OCI-LY1 (cell line): ENCODE data around the gene TOB1.

ENCODE experiments used
- H2AFZ ChIP-seq: fragments of 200-600 bp; sonication (generic), shearing (Covaris generic); 2 replicates; pipeline ENCODE4 v1.6.0; 2014; ENCODE audit warnings: antibody characterized with exemption, mild to moderate bottlenecking, low read length
- H3F3A ChIP-seq: fragments of 200-600 bp; sonication (generic), shearing (Covaris generic); 2 replicates; pipeline ENCODE4 v1.6.0; 2014; ENCODE audit warnings: mild to moderate bottlenecking, antibody characterized with exemption, low read length, moderate library complexity; ENCODE audit not compliant: insufficient read depth
- H3K27ac ChIP-seq: fragments of 200-600 bp; sonication (generic); 2 replicates; pipeline ENCODE4 v1.5.1; 2014; ENCODE audit warnings: low read length, mixed run types, mild to moderate bottlenecking, low read depth; ENCODE audit not compliant: poor library complexity, severe bottlenecking
- H3K27me3 ChIP-seq: fragments of 200-600 bp; sonication (generic); 2 replicates; pipeline ENCODE4 v1.6.0; 2014; ENCODE audit warnings: antibody characterized with exemption, mild to moderate bottlenecking, low read length, moderate library complexity; ENCODE audit not compliant: insufficient read depth
- H3K36me3 ChIP-seq: fragments of 200-600 bp; sonication (generic); 2 replicates; pipeline ENCODE4 v1.6.1; 2014; ENCODE audit warnings: mild to moderate bottlenecking, antibody characterized with exemption, low read length, moderate library complexity, mixed read lengths; ENCODE audit not compliant: insufficient read depth
- H3K4me1 ChIP-seq: fragments of 200-600 bp; sonication (generic); 2 replicates; pipeline ENCODE4 v1.5.1; 2014; ENCODE audit warnings: mild to moderate bottlenecking, low read length, moderate library complexity; ENCODE audit not compliant: insufficient read depth, severe bottlenecking
- H3K4me2 ChIP-seq: fragments of 200-600 bp; sonication (generic), shearing (Covaris generic); 2 replicates; pipeline ENCODE4 v1.6.1; 2014; ENCODE audit warnings: low read length
- H3K4me3 ChIP-seq: fragments of 200-600 bp; sonication (generic); 2 replicates; pipeline ENCODE4 v1.5.1; 2014; ENCODE audit warnings: low read length, low read depth, mild to moderate bottlenecking, mixed read lengths; ENCODE audit not compliant: poor library complexity, severe bottlenecking
- H3K79me2 ChIP-seq: fragments of 200-600 bp; shearing (Covaris generic); 2 replicates; pipeline ENCODE4 v1.6.1; 2016; ENCODE audit warnings: mixed run types, low read length, mixed read lengths; ENCODE audit not compliant: insufficient read depth
- H3K9ac ChIP-seq: fragments of 200-600 bp; sonication (generic), shearing (Covaris generic); 2 replicates; pipeline ENCODE4 v1.6.1; 2014; ENCODE audit warnings: mild to moderate bottlenecking, low read length, mixed read lengths
- H3K9me2 ChIP-seq: fragments of 200-600 bp; sonication (generic), shearing (Covaris generic); 2 replicates; pipeline ENCODE4 v1.6.1; 2014; ENCODE audit warnings: low read depth, mild to moderate bottlenecking, low read length, mixed read lengths
- H3K9me3 ChIP-seq: fragments of 200-600 bp; shearing (Covaris generic); 2 replicates; pipeline ENCODE4 v1.6.1; 2014; ENCODE audit warnings: low read length, mixed read lengths
- H4K20me1 ChIP-seq: fragments of 200-600 bp; sonication (generic), shearing (Covaris generic); 2 replicates; pipeline ENCODE4 v1.6.0; 2016; ENCODE audit warnings: mild to moderate bottlenecking, low read length; ENCODE audit not compliant: insufficient read depth
- CTCF ChIP-seq: fragments of 200-600 bp; sonication (generic), shearing (Covaris generic); IDR thresholded peaks from 2 replicates; pipeline ENCODE4 v1.5.1; 2017; ENCODE audit warnings: mild to moderate bottlenecking, antibody characterized with exemption, low read length, moderate library complexity, mixed read lengths
- EZH2 ChIP-seq: fragments of 200-600 bp; sonication (generic), shearing (Covaris generic); IDR thresholded peaks from 2 replicates; pipeline ENCODE4 v1.8.0; 2017; ENCODE audit warnings: borderline replicate concordance, mixed run types, mild to moderate bottlenecking, antibody characterized with exemption, low read length, moderate library complexity, mixed read lengths

TOB1 gene

GRCh38 chr17:50893183-50893993, 27.2 kb upstream of the TOB1 start:
- Histone ChIP-seq H3K27me3 (no peaks in the 10 kb centered on the region; the same call in 1 of the 2 replicates), H3K27ac (no peak overlapping the region), H3K4me3 (no peak overlapping the region), H3K9me2 (no peaks in the 10 kb centered on the region), H3K9ac (no peak overlapping the region), H3K4me1 (no peaks in the 10 kb centered on the region), H2AFZ (no peak overlapping the region), H3K79me2 (no peaks in the 10 kb centered on the region), H3K36me3 (no peaks in the 10 kb centered on the region), H3K9me3 (no peaks in the 10 kb centered on the region), H3F3A (no peaks in the 10 kb centered on the region), H4K20me1 (no peaks in the 10 kb centered on the region), H3K4me2 (no peak overlapping the region)
- no peak for TF ChIP-seq EZH2
- TF ChIP-seq CTCF, result no peak

GRCh38 chr17:50892101-50892776, 26.1 kb upstream of the TOB1 start:
- Histone ChIP-seq H2AFZ (no peak overlapping the region), H3K9ac (no peak overlapping the region), H3K4me2 (no peak overlapping the region)

GRCh38 chr17:50891577-50891989, 25.4 kb upstream of the TOB1 start:
- Histone ChIP-seq H3F3A (no peaks in the 10 kb centered on the region), H3K9me2 (no peaks in the 10 kb centered on the region), H3K9ac (no peak overlapping the region), H3K36me3 (no peaks in the 10 kb centered on the region), H3K4me3 (no peak overlapping the region), H3K27ac (no peak overlapping the region), H3K79me2 (no peaks in the 10 kb centered on the region), H2AFZ (no peak overlapping the region), H3K9me3 (no peaks in the 10 kb centered on the region), H3K4me2 (no peak overlapping the region), H4K20me1 (no peaks in the 10 kb centered on the region), H3K4me1 (no peaks in the 10 kb centered on the region), H3K27me3 (no peaks in the 10 kb centered on the region)
- TF ChIP-seq EZH2 (no peak), CTCF (no peak)

More at GRCh38 chr17:50892101-50892776, 26.1 kb upstream of the TOB1 start:
- no peak for TF ChIP-seq EZH2
- no peak for TF ChIP-seq CTCF
- Histone ChIP-seq H3K27ac (no peak overlapping the region), H3K9me3 (no peaks in the 10 kb centered on the region), H3K4me1 (no peaks in the 10 kb centered on the region), H3K4me3 (no peak overlapping the region), H3K79me2 (no peaks in the 10 kb centered on the region), H3K9me2 (no peaks in the 10 kb centered on the region), H4K20me1 (no peaks in the 10 kb centered on the region), H3F3A (no peaks in the 10 kb centered on the region), H3K27me3 (no peaks in the 10 kb centered on the region), H3K36me3 (no peaks in the 10 kb centered on the region)
